Kasumi-1 (cell line): Measurements from ENCODE around the gene TMED7.

Experiments
- DNase-seq, 2 experiments: peaks; one replicate each; lab custom pipeline; 2025; lab: John Stamatoyannopoulos, UW

TMED7 gene

DNA sequence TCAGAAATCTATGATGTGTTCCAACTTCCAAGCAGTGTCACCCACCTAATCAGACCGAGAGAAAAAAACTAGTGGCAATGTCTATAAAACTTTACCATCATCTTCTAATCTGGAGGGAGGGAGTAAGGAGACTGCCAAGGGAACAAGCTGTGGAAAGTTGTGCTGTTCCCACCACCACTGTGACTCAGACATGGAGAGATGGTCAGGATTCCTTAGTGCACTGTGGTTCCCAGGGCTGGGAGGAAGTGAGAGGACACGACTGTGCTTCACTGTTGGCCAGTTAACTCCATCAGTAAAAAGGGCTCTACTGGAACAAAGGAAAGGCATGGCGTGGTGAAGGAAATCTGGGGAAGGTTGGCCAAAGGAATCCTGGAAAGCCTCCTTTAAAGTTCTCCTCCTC lies 42.4 kb downstream of the TMED7 start:
- no peak for DNase-seq

DNA sequence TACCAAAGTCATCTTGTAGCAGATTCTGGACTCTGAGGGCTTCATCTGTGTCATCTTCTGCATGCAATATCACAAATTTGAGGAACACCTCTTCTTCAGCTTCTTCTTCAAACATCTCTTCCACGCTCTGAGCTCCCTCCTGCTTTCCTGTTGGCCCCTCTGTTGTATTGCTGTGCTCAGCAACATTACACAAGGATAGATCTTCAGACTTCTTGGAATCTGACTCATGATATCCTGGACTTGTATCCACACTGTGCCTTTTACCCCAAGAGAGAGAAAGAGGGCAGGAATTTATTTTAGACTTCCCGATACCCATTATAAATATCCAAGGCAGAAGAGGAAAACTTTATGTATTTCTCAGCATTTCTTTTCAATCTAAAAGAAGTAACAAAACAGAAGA lies 44.9 kb downstream of the TMED7 start:
- DNase-seq = no peak

DNA sequence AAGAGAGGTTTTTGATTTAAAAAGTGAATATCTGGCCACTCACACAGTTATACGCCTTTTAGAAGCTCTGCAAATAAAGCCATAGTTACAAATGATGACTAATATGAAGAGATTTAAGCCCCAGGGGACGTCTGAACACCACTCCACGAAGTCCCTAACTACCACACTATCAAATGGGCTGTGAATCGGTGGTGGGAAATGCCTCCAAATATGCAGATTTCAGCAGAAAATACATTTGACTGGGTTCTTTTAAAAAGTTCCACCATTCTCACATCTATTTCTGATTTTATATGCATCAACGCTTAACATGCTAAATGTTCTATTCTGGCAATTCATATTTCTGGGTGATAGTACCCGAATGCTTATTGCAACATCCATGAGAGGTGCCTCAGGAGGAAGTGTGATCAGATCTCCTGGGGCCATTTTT lies 46.1 kb downstream of the TMED7 start:
- no peak for DNase-seq

DNA sequence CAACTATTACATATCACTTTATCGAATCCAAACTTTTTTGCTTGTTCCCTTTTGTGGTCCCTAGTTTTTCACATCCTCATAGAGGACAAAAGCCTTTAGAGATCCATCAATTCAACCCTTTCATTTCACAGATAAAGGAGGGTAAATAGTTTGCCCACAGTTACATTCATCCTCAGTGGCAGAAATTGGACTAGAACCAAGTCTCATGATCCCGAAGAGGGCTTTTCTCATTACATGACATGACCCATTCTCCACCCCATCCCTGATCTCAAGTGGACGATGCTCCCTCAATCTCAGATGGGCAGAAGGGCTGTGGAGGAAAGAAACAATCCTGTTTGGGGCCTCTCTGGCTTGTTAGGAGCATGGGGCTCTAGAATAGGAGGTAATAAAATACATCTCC lies 46.6 kb downstream of the TMED7 start:
- DNase-seq = no peak

DNA sequence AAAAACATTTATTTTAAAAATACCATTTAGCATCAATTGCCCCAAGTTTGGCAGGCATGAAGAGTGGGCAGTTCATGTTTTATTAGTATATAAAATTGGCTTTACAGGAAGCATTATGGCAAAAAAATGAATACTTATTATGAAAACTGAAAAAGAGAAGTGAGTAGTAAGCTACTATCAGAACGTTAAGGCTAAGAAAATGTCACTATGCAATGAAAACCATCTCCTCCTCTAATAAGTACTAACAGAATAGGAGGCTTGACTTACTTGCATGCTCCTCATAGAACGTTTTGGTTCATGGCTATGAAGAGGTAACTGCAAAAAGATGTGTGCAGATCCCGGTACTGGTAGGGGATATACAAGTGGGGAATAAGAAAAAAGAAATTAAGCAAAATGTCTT lies 47.2 kb downstream of the TMED7 start:
- no peak for DNase-seq

DNA sequence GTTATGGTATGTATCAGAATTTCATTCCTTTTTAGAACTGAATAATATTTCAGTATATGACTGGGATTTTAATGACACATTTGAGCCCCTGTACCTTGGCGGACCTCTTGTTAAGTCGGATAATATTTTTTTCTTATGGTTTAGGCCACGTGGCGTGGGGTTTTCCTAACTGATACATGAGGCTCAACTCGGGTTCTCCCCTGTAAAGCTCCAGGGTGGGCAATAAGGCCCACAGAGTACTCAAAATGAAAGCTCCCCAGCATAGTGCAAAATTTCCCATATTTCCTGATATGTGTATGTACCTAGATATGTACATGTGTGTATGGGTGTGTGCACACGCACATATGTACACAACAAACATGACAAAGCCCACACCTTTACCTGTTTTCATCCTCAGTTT lies 48.1 kb downstream of the TMED7 start:
- no peak for DNase-seq

DNA sequence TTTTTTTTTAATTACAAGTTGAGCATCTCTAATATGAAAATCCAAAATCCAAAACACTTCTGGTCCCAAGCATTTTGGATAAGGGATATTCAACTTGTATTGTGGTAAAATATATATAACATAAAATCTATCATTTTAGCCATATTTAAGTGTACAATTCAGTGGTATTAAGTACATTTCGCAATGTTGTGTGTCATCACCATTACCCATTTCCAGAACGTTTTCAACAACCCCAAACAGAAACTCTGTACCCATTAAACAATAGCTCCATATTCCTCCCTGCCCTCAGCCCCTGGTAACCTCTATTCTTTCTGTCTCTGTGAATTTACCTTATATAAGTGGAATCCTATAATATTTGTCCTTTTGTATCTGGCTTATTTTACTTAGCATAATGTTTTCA lies 48.5 kb downstream of the TMED7 start:
- DNase-seq = no peak

DNA sequence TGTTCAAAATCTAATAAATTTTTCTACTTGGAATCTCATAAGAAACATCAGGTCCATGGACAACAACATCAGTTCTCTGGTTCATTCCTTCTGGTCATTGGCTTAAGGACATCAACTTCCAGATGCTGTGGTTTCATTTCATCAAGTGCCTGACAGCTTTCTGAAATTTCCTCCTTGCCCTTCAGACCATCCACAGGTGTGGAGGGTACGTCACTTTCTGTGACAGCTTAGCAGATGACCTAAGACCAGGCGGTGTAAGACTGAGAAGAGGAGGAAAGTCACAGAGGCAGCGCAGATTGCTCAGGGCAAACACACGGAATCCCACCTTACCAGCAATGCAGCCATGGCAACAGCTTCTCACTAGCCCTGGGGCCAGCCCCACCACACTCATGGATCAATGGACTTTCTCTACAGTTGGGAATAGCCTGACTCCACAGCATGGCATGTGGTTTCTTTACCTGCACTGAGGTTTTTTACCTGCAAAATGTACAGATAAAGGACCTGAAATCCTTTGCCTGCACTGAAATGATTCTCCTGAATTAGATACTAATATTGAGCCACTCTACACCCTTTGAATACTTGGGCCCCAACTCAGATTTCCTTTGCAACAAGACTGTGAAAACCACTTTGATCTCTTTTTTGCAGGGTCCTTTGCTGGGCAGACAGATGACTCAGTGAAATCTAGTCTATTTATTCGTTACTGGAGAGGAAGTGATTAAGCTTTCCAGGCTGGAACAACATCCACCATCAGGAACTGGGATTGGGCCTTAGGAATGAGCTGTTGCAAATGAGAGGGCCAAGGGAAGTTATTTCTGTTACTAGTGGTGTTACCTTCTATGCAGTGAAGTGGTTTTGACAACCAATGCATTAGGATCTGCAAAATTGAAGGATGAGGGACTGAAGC lies 50.4 kb downstream of the TMED7 start:
- no peak for DNase-seq

DNA sequence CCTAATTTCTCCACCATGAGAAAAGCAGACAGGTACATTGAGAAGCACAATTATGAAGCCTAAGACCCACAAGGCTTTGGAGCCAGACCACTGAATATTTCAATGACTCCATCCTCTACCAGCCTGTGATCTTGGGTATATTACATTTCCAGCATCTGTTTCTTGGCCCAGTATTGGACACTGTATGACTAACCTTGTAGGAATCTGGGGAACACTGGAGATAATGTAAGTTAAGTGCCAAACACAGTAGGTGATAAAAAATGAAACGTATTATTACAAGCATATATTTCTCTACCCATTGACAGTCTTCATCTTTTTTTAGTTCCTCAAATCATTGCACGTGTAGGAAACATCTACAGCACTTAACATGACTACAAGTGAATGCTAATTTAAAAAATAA lies 52.7 kb downstream of the TMED7 start:
- no peak for DNase-seq

DNA sequence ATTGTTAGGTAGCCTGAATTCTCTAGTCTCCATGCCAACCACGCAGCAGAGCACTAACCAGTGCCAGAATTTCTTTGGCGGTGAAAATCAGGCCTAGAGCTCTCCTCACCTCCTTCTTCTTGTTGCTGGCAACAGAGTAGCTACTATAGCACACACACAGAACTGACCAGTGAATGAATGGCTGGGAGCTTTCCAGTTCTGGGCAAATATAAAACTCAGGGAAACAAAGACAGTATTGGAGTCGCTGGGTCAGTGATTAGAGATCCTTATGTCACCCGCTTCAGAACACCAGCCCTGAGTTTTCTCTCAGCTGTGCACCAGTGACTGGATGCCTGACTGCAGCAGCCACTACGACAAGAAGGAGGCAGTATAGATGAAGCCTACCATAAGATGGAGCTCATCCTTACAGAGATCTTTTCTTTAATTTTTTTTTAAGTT lies 54.4 kb downstream of the TMED7 start:
- no peak for DNase-seq

DNA sequence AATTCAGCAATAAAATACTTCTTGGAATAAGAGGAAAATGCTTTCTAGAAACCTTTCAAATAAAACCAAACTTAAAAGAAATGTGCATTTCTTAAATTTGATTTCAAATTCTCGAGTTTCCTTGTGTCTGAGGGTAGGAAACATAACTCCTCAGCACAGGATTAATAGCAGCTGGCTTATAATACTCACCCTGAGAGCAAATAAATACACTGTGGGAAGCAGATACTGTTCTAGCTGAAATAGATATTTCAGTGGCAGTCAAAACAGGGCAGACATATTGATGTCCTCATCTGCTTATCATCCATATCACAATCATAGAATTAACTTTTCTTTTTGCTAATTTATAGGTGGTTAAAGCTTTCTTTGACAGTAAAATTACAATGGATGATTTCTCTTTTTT lies 57.2 kb downstream of the TMED7 start:
- no peak for DNase-seq

DNA sequence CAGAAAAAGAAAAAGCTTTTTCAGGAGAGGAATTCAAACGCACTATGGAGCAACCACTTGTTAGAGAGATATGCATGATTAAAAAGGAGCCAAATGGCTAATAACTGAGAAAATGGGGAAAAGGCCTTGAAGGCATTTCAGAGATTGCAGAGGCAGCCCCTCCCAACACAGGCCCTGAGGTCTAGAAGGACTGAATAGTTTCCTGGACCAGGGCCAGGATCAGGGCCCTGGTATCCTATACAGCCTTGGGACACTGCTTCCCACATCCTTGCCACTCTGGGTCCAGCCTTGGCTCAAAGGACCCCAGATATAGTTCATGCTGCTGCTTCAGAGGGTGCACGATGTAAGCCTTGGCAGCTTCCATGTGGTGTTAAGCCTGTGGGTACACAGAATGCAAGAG lies 60.6 kb downstream of the TMED7 start:
- no peak for DNase-seq
